GM12878 (cell line): ENCODE results near the gene MISP3. TPM values are rescaled to one million over a fixed set of nuclear protein-coding genes. Genes with fewer than 3 reads are reported as not detected.

ENCODE experiments used
- ATAC-seq: fragments of 200-7000 bp; cut with Tn5 transposase; 3 replicates; pipeline ENCODE4 v1.9.1; 2020; ENCODE audit warnings: mild to moderate bottlenecking, moderate library complexity
- BruUV-seq: library from RNA; stranded (reverse); fragments of 400-500 nt; replicated peaks from 2 replicates; lab custom pipeline; 2021; lab: Mats Ljungman, UMichigan
- CTCF ChIA-PET: fragments of 300-600 bp; sonication (Branson Sonifier 250); formaldehyde crosslinking; extraction: SDS; loops from one replicate; lab custom pipeline; 2021; ENCODE audit warnings: inconsistent platforms; lab: Yijun Ruan, JAX
- POLR2A ChIA-PET: fragments of 350-600 bp; formaldehyde crosslinking; extraction: SDS; loops from one replicate; lab custom pipeline; 2021; ENCODE audit warnings: inconsistent platforms; lab: Charles Lee
- RAD21 ChIA-PET: fragments of 300-600 bp; sonication (Branson Sonifier 250); formaldehyde crosslinking; loops from one replicate; lab custom pipeline; 2023; ENCODE audit warnings: antibody characterized with exemption; ENCODE audit not compliant: unreplicated experiment; lab: Charles Lee
- SMC1A ChIA-PET: fragments of 300-600 bp; sonication (Branson Sonifier 250); formaldehyde crosslinking; loops from one replicate; lab custom pipeline; 2023; ENCODE audit not compliant: unreplicated experiment, uncharacterized antibody; lab: Charles Lee
- DNase-seq: peaks from one replicate; pipeline ENCODE4 v3.0.0-alpha.2; 2011; ENCODE audit warnings: low read depth, low spot score
- FAIRE-seq: peaks from 3 replicates; lab custom pipeline; 2011; peaks lifted over from hg19 to GRCh38; lab: Jason Lieb, UNC
- H2AFZ ChIP-seq: 2 replicates; pipeline ENCODE4 v1.6.0; 2011; ENCODE audit warnings: low read depth, low read length, control low read depth; ENCODE audit not compliant: control insufficient read depth
- H3K27ac ChIP-seq: 2 replicates; pipeline ENCODE4 v1.5.1; 2011; ENCODE audit warnings: control low read depth; ENCODE audit not compliant: control insufficient read depth, insufficient read depth
- H3K27me3 ChIP-seq, 2 experiments: replicated peaks in 1 of 2; 2 replicates each; pipeline versions ENCODE4 v1.6.0 to v1.6.1; 2011; ENCODE audit warnings: low read length in 1 of 2; ENCODE audit not compliant: control insufficient read depth in 2 of 2, insufficient read depth in 2 of 2
- H3K36me3 ChIP-seq, 2 experiments: 2 replicates each; pipeline ENCODE4 v1.5.1; 2011; ENCODE audit warnings: low read length in 1 of 2; ENCODE audit not compliant: control insufficient read depth in 2 of 2, insufficient read depth in 2 of 2
- H3K4me1 ChIP-seq: 2 replicates; pipeline ENCODE4 v1.6.1; 2011; ENCODE audit warnings: mild to moderate bottlenecking, low read length, moderate library complexity, mixed read lengths; ENCODE audit not compliant: control insufficient read depth, insufficient read depth
- H3K4me2 ChIP-seq: 2 replicates; pipeline ENCODE4 v1.6.0; 2011; ENCODE audit warnings: control low read depth; ENCODE audit not compliant: control insufficient read depth, insufficient read depth
- H3K4me3 ChIP-seq: fragments of 200-600 bp; sonication (generic); 2 replicates; pipeline ENCODE4 v1.5.1; 2016
- H3K79me2 ChIP-seq: 2 replicates; pipeline ENCODE4 v1.6.0; 2011; ENCODE audit warnings: low read length; ENCODE audit not compliant: control insufficient read depth, insufficient read depth
- H3K9ac ChIP-seq: 2 replicates; pipeline ENCODE4 v1.8.0; 2011; ENCODE audit warnings: low read length, control low read depth, mixed read lengths; ENCODE audit not compliant: control insufficient read depth, insufficient read depth
- H3K9me3 ChIP-seq: replicated peaks from 3 replicates; pipeline ENCODE4 v1.5.1; 2011; ENCODE audit warnings: mild to moderate bottlenecking, low read length; ENCODE audit not compliant: control insufficient read depth, insufficient read depth
- H4K20me1 ChIP-seq: 2 replicates; pipeline ENCODE4 v1.6.0; 2011; ENCODE audit not compliant: control insufficient read depth, insufficient read depth
- ATF2 ChIP-seq: IDR thresholded peaks from 2 replicates; pipeline ENCODE4 v1.6.1; 2012; ENCODE audit warnings: low read length, inconsistent platforms
- CHD2 ChIP-seq: IDR thresholded peaks from 2 replicates; pipeline ENCODE4 v1.6.1; 2011; ENCODE audit warnings: low read depth, low read length, improper control_type of control experiment, borderline replicate concordance
- CTCF ChIP-seq, 3 experiments: IDR thresholded peaks in 2 of 3; conservative IDR thresholded peaks in 1 of 3; 2 replicates each; pipeline ENCODE4 v1.5.1; 2011; ENCODE audit warnings: low read depth in 3 of 3, low read length in 3 of 3, mild to moderate bottlenecking in 3 of 3, control low read depth in 2 of 3, moderate library complexity in 2 of 3, inconsistent platforms in 1 of 3, mixed read lengths in 1 of 3; ENCODE audit not compliant: control insufficient read depth in 2 of 3, insufficient read depth in 1 of 3; ENCODE audit errors: extremely low read depth in 1 of 3
- EZH2 ChIP-seq: IDR thresholded peaks from 2 replicates; pipeline ENCODE4 v1.6.1; 2012; ENCODE audit warnings: low read depth, mild to moderate bottlenecking, control low read depth, inconsistent platforms, low read length, borderline replicate concordance; ENCODE audit not compliant: control insufficient read depth
- MEF2B ChIP-seq: fragments of 450-650 bp; IDR thresholded peaks from 2 replicates; pipeline ENCODE4 v1.6.1; 2018; ENCODE audit warnings: mild to moderate bottlenecking, moderate library complexity; ENCODE audit not compliant: partially characterized antibody, poor library complexity, severe bottlenecking
- MTA3 ChIP-seq: IDR thresholded peaks from 2 replicates; pipeline ENCODE4 v1.6.1; 2012; ENCODE audit warnings: low read length, inconsistent platforms, borderline replicate concordance
- MXI1 ChIP-seq: fragments of 150-350 bp; IDR thresholded peaks from 2 replicates; pipeline ENCODE4 v1.6.1; 2011; ENCODE audit warnings: low read depth, mild to moderate bottlenecking, inconsistent platforms, low read length, improper control_type of control experiment
- RAD21 ChIP-seq: IDR thresholded peaks from 2 replicates; pipeline ENCODE4 v1.6.1; 2011; ENCODE audit warnings: mild to moderate bottlenecking, low read depth, low read length, moderate library complexity; ENCODE audit not compliant: insufficient read depth
- SMC3 ChIP-seq: IDR thresholded peaks from 2 replicates; pipeline ENCODE4 v1.6.1; 2011; ENCODE audit warnings: low read length, improper control_type of control experiment, borderline replicate concordance
- ZBTB11 ChIP-seq: fragments of 450-650 bp; formaldehyde crosslinking; IDR thresholded peaks from 2 replicates; pipeline ENCODE4 v1.5.0; 2022; ENCODE audit warnings: mild to moderate bottlenecking, missing genetic modification characterization
- ZBTB4 ChIP-seq: fragments of 450-650 bp; formaldehyde crosslinking; IDR thresholded peaks from 2 replicates; pipeline ENCODE4 v1.4.0; 2022; ENCODE audit warnings: mild to moderate bottlenecking, moderate library complexity
- ZNF207 ChIP-seq: fragments of 450-650 bp; IDR thresholded peaks from 2 replicates; pipeline ENCODE4 v1.6.1; 2014; ENCODE audit warnings: antibody characterized with exemption, mild to moderate bottlenecking, borderline replicate concordance
- whole genome bisulfite sequencing: methylation state at CpG from one replicate; pipeline ENCODE4 v1.1.6; 2016; ENCODE audit warnings: low lambda C conversion rate; ENCODE audit not compliant: insufficient replicate concordance, insufficient coverage; ENCODE audit errors: missing lambda C conversion rate; 5-methylcytosine and 5-hydroxymethylcytosine counted together
- in situ Hi-C: fragments of 300-500 bp; cut with MboI; formaldehyde crosslinking; loops from 9 replicates; pipeline ENCODE4 v1.14.3; 2018; ENCODE audit warnings: mixed read lengths
- intact Hi-C: fragments of 100-400 bp; cut with micrococcal nuclease; formaldehyde crosslinking; loops from one replicate; pipeline ENCODE4 v1.14.2; 2022; ENCODE audit not compliant: unreplicated experiment
- polyA plus RNA-seq, 11 experiments: library from polyadenylated mRNA; depleted of rRNA in 4 of 11; unstranded in 6 of 11; stranded (reverse) in 5 of 11; fragments of >200 nt; fragmentation: Nextera tagmentation in 4 of 11; fragmentation: Illumina TruSeq in 1 of 11; extraction: Ambion mirVana in 4 of 11; extraction: Trizol in 1 of 11; gene quantifications; 1 replicate in 1 of 11; 2 replicates in 10 of 11; pipeline versions ENCODE4 v1.2.1 to v1.2.3, GENCODE V29; 2011 to 2016; ENCODE audit warnings: inconsistent platforms in 2 of 11, missing spikeins in 2 of 11, low read depth in 1 of 11
- total RNA-seq, 4 experiments: library from RNA; depleted of rRNA in 3 of 4; stranded (reverse); fragments of >200 nt in 3 of 4; fragmentation: Illumina TruSeq in 1 of 4; extraction: Trizol in 1 of 4; gene quantifications; 2 replicates each; pipeline versions ENCODE4 v1.2.1 to v1.2.3, GENCODE V29; 2013 to 2021

MISP3 gene
- total and polyA plus RNA-seq, 10 of the 15 experiments (the other 5 are each of a cell fraction or from before 2014, with no cell fraction given): 0.07 to 1.4 (median 0.64) TPM

GRCh38 chr19:14114854-14115253 lies 42.3 kb downstream of the MISP3 start:
- Histone ChIP-seq H3K9me3 (no peaks in the 10 kb centered on the region), H3K36me3 (peaks cover 0 to 2% of the 10 kb centered on the region in 2 experiments; a peak in 1 of 4 replicates), H4K20me1 (no peaks in the 10 kb centered on the region), H3K4me3 (no peak overlapping the region), H3K4me2 (peak overlapping the region; percentile 19; the same call in 1 of the 2 replicates), H3K27ac (no peak overlapping the region), H3K4me1 (peaks cover 16% of the 10 kb centered on the region), H2AFZ (no peak overlapping the region), H3K79me2 (peaks cover 8% of the 10 kb centered on the region), H3K27me3 (no peaks in the 10 kb centered on the region), H3K9ac (no peak overlapping the region)
- in situ Hi-C loops (no loop called here), intact Hi-C loops (loop anchor here (5.0 kb wide), 1 partner anchor 33 kb away; no protein-coding TSS in a partner anchor)
- ChIA-PET SMC1A (interaction anchor here (0.6 to 3.0 kb wide), 7 partner anchors 13 to 43 kb away, joined by 3 to 14 read pairs (median 5); partner anchors contain the start of genes ASF1B and MISP3), RAD21 (interaction anchor here (1.0 to 3.0 kb wide), 6 partner anchors 21 to 236 kb away, joined by 3 to 14 read pairs (median 8); partner anchors contain the start of genes ASF1B and IL27RA), POLR2A (interaction anchor here (1.3 to 2.0 kb wide), 2 partner anchors 22 to 41 kb away, joined by 4 to 7 read pairs; partner anchors contain the start of gene ASF1B), CTCF (interaction anchor here (0.9 to 5.3 kb wide), 21 partner anchors 9 to 317 kb away, joined by 3 to 38 read pairs (median 5); partner anchors contain the start of genes ASF1B, C19orf67, MISP3 and PKN1)
- no peak for FAIRE-seq
- peak; percentile 31 for ATAC-seq
- WGBS: 21% methylated on average over 9 of the region's 9 CpGs
- DNase-seq: no peak
- BruUV-seq: no TSS peak
- no peak for TF ChIP-seq ZBTB4 (CRISPR knock-in tag)
- TF ChIP-seq ZBTB11 (CRISPR knock-in tag): no peak
- no peak for TF ChIP-seq ATF2
- no peak for TF ChIP-seq MTA3
- peak; percentile 56 to 81 (median 57) for TF ChIP-seq CTCF (IDR thresholded peaks at IDR 0.05 in 2 of 3, conservative IDR thresholded peaks at IDR 0.05 in 1 of 3; ENCODE audit: control insufficient read depth in 2 of 3, extremely low read depth in 1 of 3, insufficient read depth in 1 of 3, low read depth in 3 of 3, low read length in 3 of 3)
- TF ChIP-seq MEF2B: no peak
- no peak for TF ChIP-seq EZH2
- peak; percentile 58 for TF ChIP-seq RAD21
- no peak for TF ChIP-seq CHD2
- TF ChIP-seq MXI1: no peak
- peak; percentile 37; the same call in 1 of the 2 replicates for TF ChIP-seq SMC3
- no peak for TF ChIP-seq ZNF207
